ENCODE results near the gene METTL2B. TPM values are rescaled to one million over a fixed set of nuclear protein-coding genes. Genes with fewer than 3 reads are reported as not detected.

METTL2B gene
- total and polyA plus RNA-seq, 2 of the 13 experiments (the other 11 are each of a cell fraction or from before 2014, with no cell fraction given) = 15.5 to 33.1 TPM

DNA sequence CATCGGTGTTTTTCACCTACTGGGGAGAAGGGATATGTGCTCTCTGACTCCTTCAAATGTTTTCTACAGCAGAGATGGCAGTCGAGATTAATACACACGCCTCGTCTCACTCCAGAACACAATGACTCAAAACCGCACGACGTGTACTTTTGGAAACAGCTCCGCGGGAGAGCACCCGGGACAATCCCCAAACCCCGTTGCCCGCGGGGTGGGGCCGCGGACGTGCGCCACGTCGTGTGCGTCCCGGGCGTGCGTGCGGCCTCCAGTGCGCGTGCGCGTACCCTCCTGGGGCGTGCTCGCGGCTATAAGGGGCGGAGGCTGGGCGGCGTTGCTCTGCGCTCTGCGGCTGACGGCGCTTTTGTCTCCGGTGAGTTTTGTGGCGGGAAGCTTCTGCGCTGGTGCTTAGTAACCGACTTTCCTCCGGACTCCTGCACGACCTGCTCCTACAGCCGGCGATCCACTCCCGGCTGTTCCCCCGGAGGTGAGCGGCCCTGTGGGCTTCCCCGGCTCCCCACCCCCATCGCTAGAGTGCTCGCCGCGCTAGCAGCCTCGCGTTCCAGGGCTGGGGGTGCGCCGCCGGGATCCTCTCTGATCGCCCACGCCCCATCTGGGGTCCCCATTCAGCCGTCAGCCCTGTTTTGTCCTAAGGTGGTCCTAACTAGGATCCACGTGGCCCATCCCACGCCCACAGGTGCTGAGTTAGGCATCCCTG, 20.8 kb upstream of the METTL2B start, which contains the start of gene HILPDA (continued):
- TF ChIP-seq EHMT2 (IDR thresholded peaks at IDR 0.05; ENCODE audit: borderline replicate concordance, low read depth, low read length) = no peak
- TF ChIP-seq, protein P1, sequence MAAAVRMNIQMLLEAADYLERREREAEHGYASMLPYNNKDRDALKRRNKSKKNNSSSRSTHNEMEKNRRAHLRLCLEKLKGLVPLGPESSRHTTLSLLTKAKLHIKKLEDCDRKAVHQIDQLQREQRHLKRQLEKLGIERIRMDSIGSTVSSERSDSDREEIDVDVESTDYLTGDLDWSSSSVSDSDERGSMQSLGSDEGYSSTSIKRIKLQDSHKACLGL (CRISPR knock-in tag; IDR thresholded peaks at IDR 0.05) = no peak; the same call in 1 of the 2 replicates
- no peak for TF ChIP-seq MZF1 (CRISPR knock-in tag; IDR thresholded peaks at IDR 0.05; ENCODE audit: borderline replicate concordance)
- no peak for TF ChIP-seq ZNF879 (CRISPR knock-in tag; IDR thresholded peaks at IDR 0.05)
- TF ChIP-seq NAIF1 (CRISPR knock-in tag; IDR thresholded peaks at IDR 0.05; ENCODE audit: borderline replicate concordance) = no peak
- peak; percentile 79 for TF ChIP-seq PHF8 (CRISPR knock-in tag; IDR thresholded peaks at IDR 0.05)
- TF ChIP-seq, protein P2, sequence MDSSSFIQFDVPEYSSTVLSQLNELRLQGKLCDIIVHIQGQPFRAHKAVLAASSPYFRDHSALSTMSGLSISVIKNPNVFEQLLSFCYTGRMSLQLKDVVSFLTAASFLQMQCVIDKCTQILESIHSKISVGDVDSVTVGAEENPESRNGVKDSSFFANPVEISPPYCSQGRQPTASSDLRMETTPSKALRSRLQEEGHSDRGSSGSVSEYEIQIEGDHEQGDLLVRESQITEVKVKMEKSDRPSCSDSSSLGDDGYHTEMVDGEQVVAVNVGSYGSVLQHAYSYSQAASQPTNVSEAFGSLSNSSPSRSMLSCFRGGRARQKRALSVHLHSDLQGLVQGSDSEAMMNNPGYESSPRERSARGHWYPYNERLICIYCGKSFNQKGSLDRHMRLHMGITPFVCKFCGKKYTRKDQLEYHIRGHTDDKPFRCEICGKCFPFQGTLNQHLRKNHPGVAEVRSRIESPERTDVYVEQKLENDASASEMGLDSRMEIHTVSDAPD (CRISPR knock-in tag; IDR thresholded peaks at IDR 0.05) = no peak
- no peak for TF ChIP-seq SP2 (CRISPR knock-in tag; IDR thresholded peaks at IDR 0.05)
- no peak for TF ChIP-seq ZNF180 (CRISPR knock-in tag; IDR thresholded peaks at IDR 0.05; ENCODE audit: borderline replicate concordance, low read depth)
- TF ChIP-seq, protein P3, sequence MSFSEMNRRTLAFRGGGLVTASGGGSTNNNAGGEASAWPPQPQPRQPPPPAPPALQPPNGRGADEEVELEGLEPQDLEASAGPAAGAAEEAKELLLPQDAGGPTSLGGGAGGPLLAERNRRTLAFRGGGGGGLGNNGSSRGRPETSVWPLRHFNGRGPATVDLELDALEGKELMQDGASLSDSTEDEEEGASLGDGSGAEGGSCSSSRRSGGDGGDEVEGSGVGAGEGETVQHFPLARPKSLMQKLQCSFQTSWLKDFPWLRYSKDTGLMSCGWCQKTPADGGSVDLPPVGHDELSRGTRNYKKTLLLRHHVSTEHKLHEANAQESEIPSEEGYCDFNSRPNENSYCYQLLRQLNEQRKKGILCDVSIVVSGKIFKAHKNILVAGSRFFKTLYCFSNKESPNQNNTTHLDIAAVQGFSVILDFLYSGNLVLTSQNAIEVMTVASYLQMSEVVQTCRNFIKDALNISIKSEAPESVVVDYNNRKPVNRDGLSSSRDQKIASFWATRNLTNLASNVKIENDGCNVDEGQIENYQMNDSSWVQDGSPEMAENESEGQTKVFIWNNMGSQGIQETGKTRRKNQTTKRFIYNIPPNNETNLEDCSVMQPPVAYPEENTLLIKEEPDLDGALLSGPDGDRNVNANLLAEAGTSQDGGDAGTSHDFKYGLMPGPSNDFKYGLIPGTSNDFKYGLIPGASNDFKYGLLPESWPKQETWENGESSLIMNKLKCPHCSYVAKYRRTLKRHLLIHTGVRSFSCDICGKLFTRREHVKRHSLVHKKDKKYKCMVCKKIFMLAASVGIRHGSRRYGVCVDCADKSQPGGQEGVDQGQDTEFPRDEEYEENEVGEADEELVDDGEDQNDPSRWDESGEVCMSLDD (CRISPR knock-in tag; IDR thresholded peaks at IDR 0.05; ENCODE audit: borderline replicate concordance) = 0 out of 2 replicates have a peak, but pooled peaks have one; percentile 3
- TF ChIP-seq, protein P4, sequence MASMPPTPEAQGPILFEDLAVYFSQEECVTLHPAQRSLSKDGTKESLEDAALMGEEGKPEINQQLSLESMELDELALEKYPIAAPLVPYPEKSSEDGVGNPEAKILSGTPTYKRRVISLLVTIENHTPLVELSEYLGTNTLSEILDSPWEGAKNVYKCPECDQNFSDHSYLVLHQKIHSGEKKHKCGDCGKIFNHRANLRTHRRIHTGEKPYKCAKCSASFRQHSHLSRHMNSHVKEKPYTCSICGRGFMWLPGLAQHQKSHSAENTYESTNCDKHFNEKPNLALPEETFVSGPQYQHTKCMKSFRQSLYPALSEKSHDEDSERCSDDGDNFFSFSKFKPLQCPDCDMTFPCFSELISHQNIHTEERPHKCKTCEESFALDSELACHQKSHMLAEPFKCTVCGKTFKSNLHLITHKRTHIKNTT (CRISPR knock-in tag; IDR thresholded peaks at IDR 0.05) = no peak
- TF ChIP-seq CHD2 (IDR thresholded peaks at IDR 0.05; ENCODE audit: low read depth, low read length) = no peak
- TF ChIP-seq RAD51 (IDR thresholded peaks at IDR 0.05; ENCODE audit: borderline replicate concordance) = no peak
- TF ChIP-seq, protein P5, sequence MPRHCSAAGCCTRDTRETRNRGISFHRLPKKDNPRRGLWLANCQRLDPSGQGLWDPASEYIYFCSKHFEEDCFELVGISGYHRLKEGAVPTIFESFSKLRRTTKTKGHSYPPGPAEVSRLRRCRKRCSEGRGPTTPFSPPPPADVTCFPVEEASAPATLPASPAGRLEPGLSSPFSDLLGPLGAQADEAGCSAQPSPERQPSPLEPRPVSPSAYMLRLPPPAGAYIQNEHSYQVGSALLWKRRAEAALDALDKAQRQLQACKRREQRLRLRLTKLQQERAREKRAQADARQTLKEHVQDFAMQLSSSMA (CRISPR knock-in tag; IDR thresholded peaks at IDR 0.05) = peak; percentile 99
- 0 out of 2 replicates have a peak, but pooled peaks have one; percentile 48 for TF ChIP-seq ZBTB20 (CRISPR knock-in tag; IDR thresholded peaks at IDR 0.05; ENCODE audit: borderline replicate concordance, low read depth)
- peak; percentile 80 for TF ChIP-seq POGZ (CRISPR knock-in tag; IDR thresholded peaks at IDR 0.05)
- TF ChIP-seq ZNF354B (CRISPR knock-in tag; IDR thresholded peaks at IDR 0.05) = no peak; the same call in 1 of the 2 replicates
- TF ChIP-seq, protein P6, sequence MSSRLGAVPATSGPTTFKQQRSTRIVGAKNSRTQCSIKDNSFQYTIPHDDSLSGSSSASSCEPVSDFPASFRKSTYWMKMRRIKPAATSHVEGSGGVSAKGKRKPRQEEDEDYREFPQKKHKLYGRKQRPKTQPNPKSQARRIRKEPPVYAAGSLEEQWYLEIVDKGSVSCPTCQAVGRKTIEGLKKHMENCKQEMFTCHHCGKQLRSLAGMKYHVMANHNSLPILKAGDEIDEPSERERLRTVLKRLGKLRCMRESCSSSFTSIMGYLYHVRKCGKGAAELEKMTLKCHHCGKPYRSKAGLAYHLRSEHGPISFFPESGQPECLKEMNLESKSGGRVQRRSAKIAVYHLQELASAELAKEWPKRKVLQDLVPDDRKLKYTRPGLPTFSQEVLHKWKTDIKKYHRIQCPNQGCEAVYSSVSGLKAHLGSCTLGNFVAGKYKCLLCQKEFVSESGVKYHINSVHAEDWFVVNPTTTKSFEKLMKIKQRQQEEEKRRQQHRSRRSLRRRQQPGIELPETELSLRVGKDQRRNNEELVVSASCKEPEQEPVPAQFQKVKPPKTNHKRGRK (CRISPR knock-in tag; IDR thresholded peaks at IDR 0.05) = no peak
- TF ChIP-seq, protein P7, sequence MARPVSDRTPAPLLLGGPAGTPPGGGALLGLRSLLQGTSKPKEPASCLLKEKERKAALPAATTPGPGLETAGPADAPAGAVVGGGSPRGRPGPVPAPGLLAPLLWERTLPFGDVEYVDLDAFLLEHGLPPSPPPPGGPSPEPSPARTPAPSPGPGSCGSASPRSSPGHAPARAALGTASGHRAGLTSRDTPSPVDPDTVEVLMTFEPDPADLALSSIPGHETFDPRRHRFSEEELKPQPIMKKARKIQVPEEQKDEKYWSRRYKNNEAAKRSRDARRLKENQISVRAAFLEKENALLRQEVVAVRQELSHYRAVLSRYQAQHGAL (CRISPR knock-in tag; IDR thresholded peaks at IDR 0.05; ENCODE audit: not compliant biosample characterization) = no peak
- TF ChIP-seq TP53 (CRISPR knock-in tag; conservative IDR thresholded peaks at IDR 0.05) = no peak
